Ishikawa (cell line): Measurements from ENCODE around the gene NR1I3.

Source experiments
- CEBPB ChIP-seq: IDR thresholded peaks from 2 replicates; pipeline ENCODE4 v1.6.1; 2012
- CREB1 ChIP-seq: IDR thresholded peaks from 2 replicates; pipeline ENCODE4 v1.6.1; 2012; ENCODE audit warnings: low read depth
- EGR1 ChIP-seq: IDR thresholded peaks from 2 replicates; pipeline ENCODE4 v1.6.1; 2012
- EP300 ChIP-seq: IDR thresholded peaks from 2 replicates; pipeline ENCODE4 v1.6.1; 2012; ENCODE audit warnings: borderline replicate concordance
- FOXM1 ChIP-seq: IDR thresholded peaks from 2 replicates; pipeline ENCODE4 v1.6.1; 2012; ENCODE audit warnings: low read depth, borderline replicate concordance
- NFIC ChIP-seq: IDR thresholded peaks from 2 replicates; pipeline ENCODE4 v1.6.1; 2012
- RAD21 ChIP-seq: IDR thresholded peaks from 2 replicates; pipeline ENCODE4 v1.6.1; 2012; ENCODE audit warnings: low read depth
- TAF1 ChIP-seq: IDR thresholded peaks from 2 replicates; pipeline ENCODE4 v1.6.1; 2012; ENCODE audit warnings: low read depth, mild to moderate bottlenecking
- TCF12 ChIP-seq: IDR thresholded peaks from 2 replicates; pipeline ENCODE4 v1.6.1; 2012; ENCODE audit warnings: low read depth
- TEAD4 ChIP-seq: IDR thresholded peaks from 2 replicates; pipeline ENCODE4 v1.6.1; 2012
- YY1 ChIP-seq: IDR thresholded peaks from 2 replicates; pipeline ENCODE4 v1.6.1; 2012; ENCODE audit warnings: low read depth
- ZBTB7A ChIP-seq: IDR thresholded peaks from 2 replicates; pipeline ENCODE4 v1.6.1; 2012; ENCODE audit warnings: low read depth
- TF ChIP-seq, protein P1 (sequence below): IDR thresholded peaks from 2 replicates; pipeline ENCODE4 v1.6.1; 2012
- TF ChIP-seq, protein P2 (sequence below): IDR thresholded peaks from 2 replicates; pipeline ENCODE4 v1.6.1; 2012
- TF ChIP-seq, protein P3 (sequence below): IDR thresholded peaks from 2 replicates; pipeline ENCODE4 v1.6.1; 2012; ENCODE audit warnings: low read depth, mild to moderate bottlenecking

NR1I3 gene

GRCh38 chr1:161235957-161236775 is 1.8 kb downstream of the NR1I3 start:
- TF ChIP-seq TEAD4 (no peak), NFIC (no peak), FOXM1 (no peak), EP300 (no peak), CREB1 (no peak), ZBTB7A (no peak), TAF1 (no peak), CEBPB (no peak), YY1 (no peak), RAD21 (no peak), EGR1 (no peak), TCF12 (no peak)
- TF ChIP-seq, protein P1, sequence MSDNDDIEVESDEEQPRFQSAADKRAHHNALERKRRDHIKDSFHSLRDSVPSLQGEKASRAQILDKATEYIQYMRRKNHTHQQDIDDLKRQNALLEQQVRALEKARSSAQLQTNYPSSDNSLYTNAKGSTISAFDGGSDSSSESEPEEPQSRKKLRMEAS: no peak
- TF ChIP-seq, protein P2, sequence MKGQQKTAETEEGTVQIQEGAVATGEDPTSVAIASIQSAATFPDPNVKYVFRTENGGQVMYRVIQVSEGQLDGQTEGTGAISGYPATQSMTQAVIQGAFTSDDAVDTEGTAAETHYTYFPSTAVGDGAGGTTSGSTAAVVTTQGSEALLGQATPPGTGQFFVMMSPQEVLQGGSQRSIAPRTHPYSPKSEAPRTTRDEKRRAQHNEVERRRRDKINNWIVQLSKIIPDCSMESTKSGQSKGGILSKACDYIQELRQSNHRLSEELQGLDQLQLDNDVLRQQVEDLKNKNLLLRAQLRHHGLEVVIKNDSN: no peak
- TF ChIP-seq, protein P3, sequence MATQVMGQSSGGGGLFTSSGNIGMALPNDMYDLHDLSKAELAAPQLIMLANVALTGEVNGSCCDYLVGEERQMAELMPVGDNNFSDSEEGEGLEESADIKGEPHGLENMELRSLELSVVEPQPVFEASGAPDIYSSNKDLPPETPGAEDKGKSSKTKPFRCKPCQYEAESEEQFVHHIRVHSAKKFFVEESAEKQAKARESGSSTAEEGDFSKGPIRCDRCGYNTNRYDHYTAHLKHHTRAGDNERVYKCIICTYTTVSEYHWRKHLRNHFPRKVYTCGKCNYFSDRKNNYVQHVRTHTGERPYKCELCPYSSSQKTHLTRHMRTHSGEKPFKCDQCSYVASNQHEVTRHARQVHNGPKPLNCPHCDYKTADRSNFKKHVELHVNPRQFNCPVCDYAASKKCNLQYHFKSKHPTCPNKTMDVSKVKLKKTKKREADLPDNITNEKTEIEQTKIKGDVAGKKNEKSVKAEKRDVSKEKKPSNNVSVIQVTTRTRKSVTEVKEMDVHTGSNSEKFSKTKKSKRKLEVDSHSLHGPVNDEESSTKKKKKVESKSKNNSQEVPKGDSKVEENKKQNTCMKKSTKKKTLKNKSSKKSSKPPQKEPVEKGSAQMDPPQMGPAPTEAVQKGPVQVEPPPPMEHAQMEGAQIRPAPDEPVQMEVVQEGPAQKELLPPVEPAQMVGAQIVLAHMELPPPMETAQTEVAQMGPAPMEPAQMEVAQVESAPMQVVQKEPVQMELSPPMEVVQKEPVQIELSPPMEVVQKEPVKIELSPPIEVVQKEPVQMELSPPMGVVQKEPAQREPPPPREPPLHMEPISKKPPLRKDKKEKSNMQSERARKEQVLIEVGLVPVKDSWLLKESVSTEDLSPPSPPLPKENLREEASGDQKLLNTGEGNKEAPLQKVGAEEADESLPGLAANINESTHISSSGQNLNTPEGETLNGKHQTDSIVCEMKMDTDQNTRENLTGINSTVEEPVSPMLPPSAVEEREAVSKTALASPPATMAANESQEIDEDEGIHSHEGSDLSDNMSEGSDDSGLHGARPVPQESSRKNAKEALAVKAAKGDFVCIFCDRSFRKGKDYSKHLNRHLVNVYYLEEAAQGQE: no peak

- TF ChIP-seq ZBTB7A (no peak), CEBPB (no peak), EGR1 (no peak)
- TF ChIP-seq, protein P2: no peak
- TF ChIP-seq, protein P3: no peak
Measured at GRCh38 chr1:161233102-161233501, 4.9 kb downstream of the NR1I3 start.

- TF ChIP-seq RAD21: no peak
- no peak for TF ChIP-seq ZBTB7A
Measured at GRCh38 chr1:161230762-161231161, 7.2 kb downstream of the NR1I3 start.

DNA sequence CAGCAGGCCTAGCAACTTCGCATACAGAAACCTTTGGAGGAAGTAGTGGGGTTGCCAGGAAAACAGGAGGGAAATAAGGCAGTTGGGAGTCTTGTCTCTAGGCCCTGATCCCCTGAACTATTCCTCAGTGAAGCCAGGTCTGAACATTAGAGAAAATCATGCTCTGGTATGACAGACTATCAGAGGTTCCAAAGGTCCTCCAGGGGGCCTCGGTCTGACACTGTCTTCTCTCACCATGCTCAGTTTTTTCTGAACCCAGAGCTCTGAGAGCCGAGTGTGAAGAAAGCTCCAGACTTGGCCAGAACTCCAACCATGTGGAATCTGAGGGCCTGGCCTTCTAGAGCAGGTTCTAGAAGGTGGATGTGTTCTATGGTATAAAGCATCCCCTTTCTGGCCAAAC is 8.1 kb downstream of the NR1I3 start:
- TF ChIP-seq YY1: no peak
- TF ChIP-seq RAD21: peak; percentile 12; the same call in 1 of the 2 replicates

DNA sequence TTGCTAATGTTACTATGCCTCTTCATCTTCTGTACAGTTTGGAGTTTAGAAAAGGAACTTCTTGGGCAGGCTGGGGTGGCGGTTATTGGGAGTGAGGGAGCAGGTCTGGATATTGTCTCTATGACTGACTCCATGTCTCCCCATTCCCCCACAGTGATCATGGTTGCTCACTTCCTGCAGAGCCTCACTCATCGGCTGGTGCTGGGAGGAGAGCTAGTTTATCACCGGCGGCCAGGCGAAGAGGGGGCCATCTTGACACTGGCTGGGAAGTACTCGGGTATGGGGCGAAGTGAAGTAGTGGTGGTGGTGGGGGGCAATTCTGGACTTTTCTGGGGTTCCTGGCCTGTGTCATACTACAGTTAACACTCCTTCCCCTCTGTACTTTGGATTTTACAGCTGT is 10.0 kb downstream of the NR1I3 start:
- TF ChIP-seq ZBTB7A (no peak), TCF12 (no peak), YY1 (no peak), CREB1 (no peak)

- TF ChIP-seq EP300 (no peak), TAF1 (no peak), YY1 (no peak), FOXM1 (no peak), RAD21 (peak; percentile 78)
- TF ChIP-seq, protein P2: no peak
Measured at GRCh38 chr1:161227196-161227871, 10.7 kb downstream of the NR1I3 start.
